CD4-positive, alpha-beta T cell treated with Interleukin-4 for 4 hours (primary cell): ENCODE measurements around the gene GDPD1.
A peak's percentile ranks its signal among the peaks of the same experiment; 100 is the strongest.
"Not testable (repeated sequence)": the region's sequence is repeated elsewhere in the genome, so short reads cannot be mapped to it uniquely, and the experiment has no call there.

Experiments
- DNase-seq: peaks from one replicate; pipeline ENCODE4 v3.0.0-alpha.2; 2020

The GDPD1 gene

GRCh38 chr17:59257101-59257500 lies 36.8 kb downstream of the GDPD1 start:
- DNase-seq: no peak

DNA sequence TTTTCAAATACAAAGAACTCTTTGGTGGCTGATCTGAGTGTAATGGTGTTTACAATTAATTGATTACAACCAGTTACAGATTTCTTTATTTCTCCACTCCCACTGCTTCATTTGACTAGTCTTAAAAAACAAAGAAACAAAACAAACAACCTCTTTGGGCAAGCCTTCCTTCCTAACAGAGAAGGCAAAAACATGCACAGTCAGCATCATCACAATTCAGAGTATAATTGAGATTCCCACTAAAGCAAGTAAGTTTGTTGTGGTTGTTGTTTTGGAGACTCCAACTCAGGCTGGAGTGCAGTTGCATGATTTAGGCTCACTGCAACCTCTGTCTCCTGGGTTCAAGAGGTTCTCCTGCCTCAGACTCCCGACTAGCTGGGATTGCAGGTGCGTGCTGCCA lies 40.4 kb downstream of the GDPD1 start:
- DNase-seq: no peak

GRCh38 chr17:59266745-59267144 lies 46.4 kb downstream of the GDPD1 start:
- no peak for DNase-seq

DNA sequence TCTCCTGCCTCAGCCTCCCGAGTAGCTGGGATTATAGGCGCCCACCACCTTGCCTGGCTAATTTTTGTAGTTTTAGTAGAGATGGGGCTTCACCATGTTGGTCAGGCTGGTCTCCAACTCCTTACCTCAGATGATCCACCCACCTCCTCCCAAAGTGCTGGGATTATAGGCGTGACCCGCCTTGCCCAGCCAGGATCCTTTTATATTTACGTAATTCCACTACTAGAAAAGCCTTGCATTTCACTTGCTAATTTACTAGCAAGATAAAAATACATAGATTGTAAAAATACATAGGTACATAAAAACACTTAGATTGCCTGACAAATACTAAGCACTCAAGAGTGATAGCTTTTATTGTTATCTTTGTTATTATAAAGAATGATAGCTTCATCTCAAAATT lies 47.5 kb downstream of the GDPD1 start:
- DNase-seq: no peak

- no peak for DNase-seq
These were observed 55.3 kb downstream of the GDPD1 start for GRCh38 chr17:59275618-59276017.

DNA sequence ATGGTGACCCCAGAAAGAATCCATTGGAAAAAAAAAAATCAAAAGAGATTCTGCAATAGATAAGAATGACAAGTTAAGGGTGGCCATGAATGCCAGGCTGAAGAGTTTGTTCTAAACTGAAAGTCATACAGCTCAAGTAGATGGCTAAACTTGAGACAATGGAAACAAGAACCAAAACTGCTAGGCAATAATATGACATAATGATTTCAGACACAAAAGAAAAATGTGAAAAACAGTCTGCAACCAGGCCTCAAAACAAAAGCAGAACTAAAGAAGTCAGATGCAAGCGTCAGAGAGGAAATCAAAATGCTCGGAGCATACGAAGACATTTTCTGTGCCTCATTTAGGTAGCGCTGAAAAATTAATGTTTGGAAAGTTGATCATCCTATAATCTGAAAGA lies 56.7 kb downstream of the GDPD1 start:
- DNase-seq: no peak

DNA sequence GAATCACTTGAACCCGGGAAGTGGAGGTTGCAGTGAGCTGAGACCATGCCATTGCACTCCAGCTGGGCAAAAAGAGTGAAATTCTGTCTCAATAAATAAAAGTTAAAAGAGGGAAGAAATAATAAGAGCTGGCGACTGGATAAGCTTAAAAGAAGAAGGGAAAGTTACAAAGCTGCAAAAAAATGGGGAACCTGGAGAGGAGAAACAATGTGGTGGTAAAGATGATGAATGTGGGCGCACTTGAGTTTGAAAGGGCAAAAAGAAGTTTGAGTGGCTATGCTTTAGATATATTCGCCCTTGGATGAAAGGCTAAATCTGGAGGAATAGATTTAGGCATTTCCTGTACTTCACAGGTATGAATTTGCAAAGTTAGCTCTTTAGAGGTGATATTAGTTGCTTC lies 58.1 kb downstream of the GDPD1 start:
- no peak for DNase-seq

- DNase-seq: no peak
These were observed 64.0 kb downstream of the GDPD1 start for GRCh38 chr17:59284317-59284716.

DNA sequence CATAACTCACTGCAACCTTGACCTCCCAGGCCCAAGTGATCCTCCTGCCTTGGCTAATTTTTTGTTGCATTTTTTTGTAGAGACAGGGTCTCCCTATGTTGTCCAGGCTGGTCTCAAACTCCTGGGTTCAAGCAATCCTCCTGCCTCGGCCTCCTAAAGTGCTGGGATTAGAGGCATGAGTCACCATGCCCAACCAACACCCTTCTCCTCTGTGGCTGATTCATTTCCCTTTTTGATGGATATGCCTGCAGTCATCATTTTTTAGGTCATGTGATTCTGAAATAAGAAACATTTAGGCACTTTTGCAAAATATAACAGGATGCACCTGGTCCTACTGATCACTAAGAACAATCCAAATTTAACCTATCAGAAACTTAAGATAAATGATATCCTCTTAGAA lies 67.1 kb downstream of the GDPD1 start:
- DNase-seq: no peak

- DNase-seq: no peak
These were observed 67.6 kb downstream of the GDPD1 start for GRCh38 chr17:59287891-59288290.

DNA sequence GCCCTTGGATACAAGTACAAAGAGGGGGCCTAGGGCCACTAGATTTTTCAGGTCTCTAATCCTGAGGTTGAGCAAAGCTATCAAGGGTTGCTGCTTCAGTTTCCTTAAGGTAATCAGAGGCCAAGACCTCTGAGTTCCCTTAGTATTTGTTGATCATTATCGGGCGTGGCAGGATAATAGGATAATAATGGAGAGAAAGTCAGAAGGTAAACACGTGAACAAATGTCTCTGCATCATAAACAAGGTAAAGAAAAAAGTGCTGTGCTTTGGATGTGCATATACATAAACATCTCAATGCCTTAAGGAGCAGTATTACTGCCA lies 69.6 kb downstream of the GDPD1 start:
- no peak for DNase-seq

DNA sequence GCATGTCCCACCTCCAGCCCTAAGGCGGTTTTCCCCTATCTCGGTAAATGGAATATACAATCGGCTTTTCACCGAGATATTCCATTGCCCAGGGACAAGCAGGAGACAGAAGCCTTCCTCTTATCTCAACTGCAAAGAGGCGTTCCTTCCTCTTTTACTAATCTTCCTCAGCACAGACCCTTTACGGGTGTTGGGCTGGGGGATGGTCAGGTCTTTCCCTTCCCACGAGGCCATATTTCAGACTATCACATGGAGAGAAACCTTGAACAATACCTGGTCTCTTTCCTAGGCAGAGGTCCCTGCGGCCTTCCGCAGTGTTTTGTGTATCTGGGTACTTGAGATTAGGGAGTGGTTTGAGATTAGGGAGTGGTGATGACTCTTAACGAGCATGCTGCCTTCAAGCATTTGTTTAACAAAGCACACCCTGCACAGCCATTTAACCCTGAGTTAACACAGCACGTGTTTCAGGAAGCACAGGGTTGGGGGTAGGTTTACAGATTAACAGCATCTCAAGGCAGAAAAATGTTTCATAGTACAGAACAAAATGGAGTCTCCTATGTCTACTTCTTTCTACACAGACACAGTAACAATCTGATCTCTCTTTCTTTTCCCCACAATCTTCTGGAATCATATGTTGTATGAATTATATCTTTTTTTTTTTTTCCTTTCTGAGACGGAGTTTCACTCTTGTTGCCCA lies 70.1 kb downstream of the GDPD1 start:
- not testable (repeated sequence) for DNase-seq

- DNase-seq: no peak
These were observed 71.8 kb downstream of the GDPD1 start for GRCh38 chr17:59292174-59292523.

DNA sequence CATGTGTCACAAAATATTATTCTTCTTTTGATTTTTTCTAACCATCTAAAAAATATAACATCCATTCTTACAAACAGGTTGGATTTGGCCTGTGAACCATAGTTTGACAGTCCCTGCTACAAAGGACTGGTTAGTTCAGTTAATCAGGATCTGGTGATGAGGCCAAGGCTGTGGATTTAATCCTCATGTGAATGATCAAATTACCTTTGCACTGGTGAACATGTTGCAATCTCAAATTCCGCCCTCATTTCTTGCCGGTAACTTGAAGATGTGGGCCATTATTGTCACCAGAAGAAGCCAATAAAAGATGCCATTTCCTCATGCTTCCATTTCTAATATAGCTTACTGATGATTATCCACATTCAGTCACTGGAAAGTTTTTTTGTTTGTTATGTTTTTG lies 75.9 kb downstream of the GDPD1 start:
- no peak for DNase-seq

- DNase-seq: no peak
These were observed 78.2 kb downstream of the GDPD1 start for GRCh38 chr17:59298521-59298920.

- DNase-seq: no peak
These were observed 79.2 kb downstream of the GDPD1 start for GRCh38 chr17:59299400-59300092.

- no peak for DNase-seq
These were observed 80.6 kb downstream of the GDPD1 start for GRCh38 chr17:59300941-59301340.

DNA sequence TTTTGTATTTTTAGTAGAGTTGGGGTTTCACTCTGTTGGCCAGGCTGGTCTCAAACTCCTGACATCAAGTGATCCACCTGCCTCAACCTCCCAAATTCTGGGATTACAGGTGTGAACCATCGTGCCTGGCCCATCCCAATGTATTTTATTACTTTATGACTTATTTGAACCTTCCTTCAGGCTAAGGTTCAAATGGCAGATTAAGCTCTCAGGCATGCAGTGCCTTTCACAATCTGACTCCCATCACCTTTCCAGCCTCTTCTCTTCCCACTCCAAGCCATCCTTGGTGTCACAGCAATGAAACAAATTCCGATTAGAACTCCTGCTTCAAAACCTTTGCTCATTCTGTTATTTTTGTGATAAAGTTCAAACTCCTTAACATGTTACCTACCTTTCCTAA lies 84.5 kb downstream of the GDPD1 start:
- no peak for DNase-seq

DNA sequence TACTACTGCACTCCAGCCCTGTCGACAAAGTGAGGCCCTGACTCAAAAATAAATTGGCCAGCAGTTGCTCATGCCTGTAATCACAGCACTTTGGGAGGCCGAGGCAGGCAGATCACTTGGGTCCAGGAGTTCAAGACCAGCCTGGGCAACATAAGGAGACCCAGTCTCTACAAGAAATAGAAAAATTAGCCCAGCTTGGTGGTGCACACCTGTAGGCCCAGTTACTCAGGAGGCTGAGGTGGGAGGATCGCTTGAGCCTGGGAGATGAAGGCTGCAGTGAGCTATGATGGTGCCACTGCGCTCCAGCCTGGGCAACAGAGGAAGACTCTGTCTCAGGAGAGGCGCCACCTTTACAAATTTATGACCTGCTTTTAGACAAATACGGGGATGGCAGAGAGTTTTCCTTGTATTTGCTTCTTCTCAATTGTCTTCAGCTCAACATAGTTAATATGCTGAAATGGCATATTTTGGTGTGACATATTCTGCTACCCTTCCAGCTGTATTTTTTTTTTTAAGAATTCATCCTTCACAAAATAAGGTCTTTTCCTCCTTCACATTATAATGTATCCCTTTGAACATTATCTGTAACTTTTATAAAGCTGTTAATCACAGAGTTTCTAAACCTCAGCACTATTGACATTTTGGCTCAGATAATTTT lies 90.1 kb downstream of the GDPD1 start:
- DNase-seq: no peak

- DNase-seq: peak; percentile 73
These were observed 90.7 kb downstream of the GDPD1 start for GRCh38 chr17:59311051-59311468.

- DNase-seq: not testable (repeated sequence)
These were observed 91.2 kb downstream of the GDPD1 start for GRCh38 chr17:59311521-59311920.

- no peak for DNase-seq
These were observed 95.6 kb downstream of the GDPD1 start for GRCh38 chr17:59315866-59316265.
